ENCODE data around the gene PIAS2. TPM values are rescaled to one million over a fixed set of nuclear protein-coding genes. Genes with fewer than 3 reads are reported as not detected.
A peak's percentile ranks its signal among the peaks of the same experiment; 100 is the strongest.

The PIAS2 gene
- total RNA-seq, 1 donor from 2014 or later = 36.0 TPM

DNA sequence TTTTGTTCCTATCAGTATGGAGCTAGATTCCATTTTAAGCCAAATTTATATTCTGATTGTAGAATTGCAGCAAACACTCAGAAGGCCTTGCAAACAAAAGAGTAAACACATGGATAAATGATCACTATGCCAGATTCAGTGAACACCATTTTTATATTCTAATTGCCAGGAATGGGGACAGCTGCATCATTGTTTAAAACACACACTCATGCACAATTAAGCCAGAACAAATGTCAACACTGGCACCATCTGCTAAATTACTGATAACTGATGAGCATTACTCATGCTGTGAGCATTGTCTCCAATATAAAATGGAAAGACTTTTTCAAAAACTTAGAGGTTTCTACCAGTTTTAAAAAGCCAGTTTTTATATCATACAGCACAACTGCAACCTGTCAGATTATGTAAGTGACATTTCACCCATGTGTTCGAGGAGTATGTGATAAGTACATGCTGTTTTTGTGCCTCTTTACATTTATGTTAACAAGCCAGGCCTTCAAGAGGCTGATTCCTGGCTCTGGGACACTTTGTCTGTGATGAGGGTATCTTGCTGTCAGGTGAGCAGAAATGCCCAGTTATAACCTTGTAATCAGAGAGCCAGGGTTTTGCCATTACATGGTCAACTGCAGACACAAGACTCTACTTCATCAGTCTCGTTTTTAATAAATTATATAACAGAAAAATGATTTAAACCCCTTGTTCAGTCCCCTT lies 156.1 kb downstream of the PIAS2 start:
- H3K4me3 Mint-ChIP-seq = no peak overlapping the region
- H3K36me3 Mint-ChIP-seq (ENCODE audit: low read depth) = no peaks in the 10 kb centered on the region
- POLR2A ChIA-PET = no interaction called here
- peaks cover 24% of the 10 kb centered on the region for H3K27me3 Mint-ChIP-seq
- ATAC-seq (ENCODE audit: low read depth) (no peak), DNase-seq (no peak)
- TF ChIP-seq, protein P1, sequence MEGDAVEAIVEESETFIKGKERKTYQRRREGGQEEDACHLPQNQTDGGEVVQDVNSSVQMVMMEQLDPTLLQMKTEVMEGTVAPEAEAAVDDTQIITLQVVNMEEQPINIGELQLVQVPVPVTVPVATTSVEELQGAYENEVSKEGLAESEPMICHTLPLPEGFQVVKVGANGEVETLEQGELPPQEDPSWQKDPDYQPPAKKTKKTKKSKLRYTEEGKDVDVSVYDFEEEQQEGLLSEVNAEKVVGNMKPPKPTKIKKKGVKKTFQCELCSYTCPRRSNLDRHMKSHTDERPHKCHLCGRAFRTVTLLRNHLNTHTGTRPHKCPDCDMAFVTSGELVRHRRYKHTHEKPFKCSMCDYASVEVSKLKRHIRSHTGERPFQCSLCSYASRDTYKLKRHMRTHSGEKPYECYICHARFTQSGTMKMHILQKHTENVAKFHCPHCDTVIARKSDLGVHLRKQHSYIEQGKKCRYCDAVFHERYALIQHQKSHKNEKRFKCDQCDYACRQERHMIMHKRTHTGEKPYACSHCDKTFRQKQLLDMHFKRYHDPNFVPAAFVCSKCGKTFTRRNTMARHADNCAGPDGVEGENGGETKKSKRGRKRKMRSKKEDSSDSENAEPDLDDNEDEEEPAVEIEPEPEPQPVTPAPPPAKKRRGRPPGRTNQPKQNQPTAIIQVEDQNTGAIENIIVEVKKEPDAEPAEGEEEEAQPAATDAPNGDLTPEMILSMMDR (IDR thresholded peaks at IDR 0.05) = no peak
- H3K27ac Mint-ChIP-seq = no peak overlapping the region
- intact Hi-C loops (cut with micrococcal nuclease) = no loop called here
- CTCF ChIA-PET = no interaction called here
- no peaks in the 10 kb centered on the region for H3K9me3 Mint-ChIP-seq
- peaks cover 11% of the 10 kb centered on the region for H3K4me1 Mint-ChIP-seq

DNA sequence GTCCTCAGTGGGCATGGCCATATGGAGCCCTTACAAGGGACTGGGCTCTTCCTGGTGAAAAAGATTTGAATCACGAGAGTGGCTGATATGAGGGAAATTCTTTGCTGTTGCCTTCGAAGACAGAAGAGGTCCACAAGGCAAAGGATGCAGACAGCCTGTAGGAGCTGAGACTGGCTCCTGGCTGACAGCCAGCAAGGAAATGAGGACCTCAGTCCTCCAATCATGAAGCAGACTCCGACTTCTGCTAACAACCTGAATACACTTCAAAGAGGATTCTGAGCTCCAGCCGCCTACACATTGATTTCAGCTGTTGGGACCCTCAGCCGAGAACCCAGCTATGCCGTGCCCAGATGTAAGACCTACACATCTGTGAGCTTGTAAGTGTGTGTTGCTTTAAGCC lies 157.4 kb downstream of the PIAS2 start:
- Mint-ChIP-seq H3K9me3 (no peaks in the 10 kb centered on the region), H3K27me3 (peaks cover 31% of the 10 kb centered on the region), H3K4me3 (no peak overlapping the region), H3K4me1 (peaks cover 22% of the 10 kb centered on the region), H3K36me3 (ENCODE audit: low read depth) (no peaks in the 10 kb centered on the region), H3K27ac (no peak overlapping the region)
- intact Hi-C loops (cut with micrococcal nuclease) = no loop called here
- ChIA-PET CTCF (no interaction called here), POLR2A (no interaction called here)
- ATAC-seq (ENCODE audit: low read depth) = no peak
- TF ChIP-seq, protein P1 (IDR thresholded peaks at IDR 0.05) = no peak
- DNase-seq = no peak

DNA sequence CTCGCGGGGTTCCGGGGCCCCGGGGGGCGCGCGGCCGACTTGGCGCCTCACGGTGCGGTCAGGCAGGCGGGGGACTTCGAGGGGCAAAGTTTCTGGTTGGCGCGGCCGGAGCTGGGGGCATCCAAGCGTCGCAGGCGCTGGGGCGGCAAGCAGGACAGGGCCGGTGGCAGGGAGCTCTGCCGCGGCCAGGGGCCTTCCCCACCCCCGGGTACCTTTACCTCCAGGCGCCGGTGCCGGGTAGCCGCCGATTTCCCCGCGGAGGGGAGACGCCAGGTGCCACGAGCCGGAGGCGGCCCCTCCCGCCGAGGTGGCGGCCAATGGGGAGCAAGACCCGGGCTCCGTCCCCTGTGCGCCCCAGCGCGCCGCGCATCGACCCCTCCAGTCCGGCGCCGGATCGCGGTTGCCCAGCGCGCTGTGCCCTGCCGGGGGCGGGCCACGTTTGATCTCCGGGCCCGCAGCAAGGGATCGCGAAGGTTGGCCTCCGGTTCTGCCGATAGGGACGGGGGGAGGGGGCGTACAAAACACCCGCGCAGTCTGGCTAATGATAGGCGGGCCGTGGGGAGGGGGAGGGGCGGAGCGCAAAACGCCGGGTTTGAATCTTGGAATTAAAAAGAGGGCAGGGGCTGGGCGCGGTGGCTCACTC lies 160.6 kb downstream of the PIAS2 start, which contains the start of gene ST8SIA5:
ST8SIA5 (minus strand) TSS at position 495 of the 643 bp plus-strand sequence. CDS start 545 bp downstream, outside the sequence.
- Mint-ChIP-seq H3K9me3 (no peaks in the 10 kb centered on the region), H3K27ac (no peak within 1 kb of the TSS), H3K27me3 (peaks cover 27% of the 10 kb centered on the region), H3K4me3 (peak within 1 kb of the TSS; percentile 72), H3K4me1 (peaks cover 30% of the 10 kb centered on the region), H3K36me3 (ENCODE audit: low read depth) (no peaks in the 10 kb centered on the region)
- intact Hi-C loops (cut with micrococcal nuclease) = no loop called here
- POLR2A ChIA-PET = no interaction called here
- CTCF ChIA-PET = no interaction called here
- TF ChIP-seq, protein P1 (IDR thresholded peaks at IDR 0.05) = no peak
- no peak for DNase-seq
- ATAC-seq (ENCODE audit: low read depth) = peak; percentile 21

DNA sequence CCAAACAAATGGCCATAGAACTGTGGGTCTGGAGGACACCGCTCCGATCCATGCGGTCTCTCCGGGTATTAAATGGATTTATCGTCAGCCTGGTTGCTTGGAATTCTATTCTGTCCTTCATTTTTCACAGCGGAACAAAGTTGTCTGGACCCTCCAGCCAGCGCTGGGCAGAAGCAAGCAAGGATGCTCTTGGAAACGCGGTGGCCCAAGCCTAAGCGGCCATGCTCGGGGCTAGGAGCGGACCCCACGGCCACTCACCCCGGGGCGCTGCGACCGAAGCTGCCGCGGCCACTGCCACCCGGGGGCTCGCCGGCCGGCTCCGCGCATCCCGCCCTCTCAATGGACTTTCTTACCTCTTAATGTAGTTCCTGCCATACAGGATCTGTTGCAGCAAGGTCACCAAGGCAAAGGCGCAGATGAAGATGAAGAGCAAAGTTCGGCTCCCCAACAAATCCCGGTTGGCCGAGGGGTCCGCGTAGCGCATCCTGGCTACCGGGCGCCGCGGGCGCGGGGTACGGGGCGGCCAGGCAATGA lies 161.2 kb downstream of the PIAS2 start:
- ChIA-PET POLR2A (no interaction called here), CTCF (no interaction called here)
- Mint-ChIP-seq H3K36me3 (ENCODE audit: low read depth) (no peaks in the 10 kb centered on the region), H3K27me3 (peaks cover 27% of the 10 kb centered on the region), H3K4me3 (peak overlapping the region; percentile 44), H3K9me3 (no peaks in the 10 kb centered on the region), H3K4me1 (peaks cover 30% of the 10 kb centered on the region), H3K27ac (no peak overlapping the region)
- no peak for ATAC-seq (ENCODE audit: low read depth)
- DNase-seq = no peak
- intact Hi-C loops (cut with micrococcal nuclease) = no loop called here
- TF ChIP-seq, protein P1 (IDR thresholded peaks at IDR 0.05) = no peak

DNA sequence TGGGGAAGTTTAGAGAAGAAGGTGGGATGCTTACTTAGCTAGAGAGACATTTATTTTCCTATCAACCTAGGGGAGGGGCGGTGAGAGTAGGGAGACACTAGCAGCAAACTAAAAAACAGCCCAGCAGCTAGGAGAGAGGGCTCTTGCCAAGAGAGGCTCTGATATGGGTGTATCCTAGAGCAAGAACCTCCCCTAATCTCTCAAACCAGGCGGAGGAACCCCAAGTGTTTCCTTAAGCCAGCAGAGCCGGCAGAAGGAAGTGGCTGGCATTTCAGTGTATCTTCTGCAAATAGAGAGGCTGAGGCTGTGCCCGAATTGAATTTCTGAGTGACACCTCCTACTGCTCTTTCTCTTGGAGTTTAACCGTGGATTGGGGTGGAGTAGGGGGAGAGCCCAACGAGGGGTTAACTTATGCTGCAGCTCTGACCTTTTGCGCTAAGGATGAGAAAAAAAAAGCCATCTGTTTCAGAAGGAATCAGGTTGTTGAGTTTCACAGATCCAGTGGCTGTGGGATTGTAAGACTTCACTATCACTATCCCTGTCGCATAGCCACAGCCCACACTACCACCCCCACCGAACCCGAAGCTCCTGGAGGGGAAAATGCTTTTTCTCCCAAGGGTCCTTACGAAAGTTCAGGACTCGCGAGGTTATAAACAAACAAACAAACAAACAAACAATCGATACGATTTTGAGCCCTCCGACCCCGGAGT lies 161.8 kb downstream of the PIAS2 start:
- CTCF ChIA-PET = no interaction called here
- POLR2A ChIA-PET = no interaction called here
- Mint-ChIP-seq H3K27ac (no peak overlapping the region), H3K4me1 (peaks cover 30% of the 10 kb centered on the region), H3K36me3 (ENCODE audit: low read depth) (no peaks in the 10 kb centered on the region), H3K9me3 (no peaks in the 10 kb centered on the region), H3K4me3 (peak overlapping the region; percentile 44), H3K27me3 (peaks cover 25% of the 10 kb centered on the region)
- no peak for ATAC-seq (ENCODE audit: low read depth)
- intact Hi-C loops (cut with micrococcal nuclease) = no loop called here
- DNase-seq = no peak
- TF ChIP-seq, protein P1 (IDR thresholded peaks at IDR 0.05) = no peak
